IPS DF 4.7 (cell line): ENCODE measurements around the gene MYO18B.

ENCODE experiments used
- DNase-seq: peaks from one replicate; pipeline ENCODE4 v3.0.0-alpha.2; 2013; ENCODE audit warnings: low spot score; ENCODE audit errors: extremely low read depth

MYO18B gene

GRCh38 chr22:25847451-25847850, 105.5 kb downstream of the MYO18B start:
- DNase-seq: no peak

- no peak for DNase-seq
Observed at GRCh38 chr22:25848954-25849353, 107.0 kb downstream of the MYO18B start.

GRCh38 chr22:25849522-25849921, 107.5 kb downstream of the MYO18B start:
- no peak for DNase-seq

GRCh38 chr22:25852223-25852622, 110.2 kb downstream of the MYO18B start:
- DNase-seq: no peak

GRCh38 chr22:25853078-25853477, 111.1 kb downstream of the MYO18B start:
- no peak for DNase-seq

GRCh38 chr22:25853501-25854284, 111.7 kb downstream of the MYO18B start:
- no peak for DNase-seq

- no peak for DNase-seq
Observed at GRCh38 chr22:25869771-25870170, 127.8 kb downstream of the MYO18B start.

GRCh38 chr22:25874327-25874726, 132.3 kb downstream of the MYO18B start:
- DNase-seq: no peak

- no peak for DNase-seq
Observed at GRCh38 chr22:25875461-25875860, 133.5 kb downstream of the MYO18B start.

- no peak for DNase-seq
Observed at GRCh38 chr22:25876871-25877270, 134.9 kb downstream of the MYO18B start.

- no peak for DNase-seq
Observed at GRCh38 chr22:25878933-25879332, 136.9 kb downstream of the MYO18B start.

- no peak for DNase-seq
Observed at GRCh38 chr22:25880524-25880923, 138.5 kb downstream of the MYO18B start.

GRCh38 chr22:25881210-25881755, 139.3 kb downstream of the MYO18B start:
- no peak for DNase-seq

- no peak for DNase-seq
Observed at GRCh38 chr22:25882360-25882759, 140.4 kb downstream of the MYO18B start.

GRCh38 chr22:25883482-25884033, 141.6 kb downstream of the MYO18B start:
- DNase-seq: no peak

- DNase-seq: no peak
Observed at GRCh38 chr22:25884121-25884520, 142.1 kb downstream of the MYO18B start.

- no peak for DNase-seq
Observed at GRCh38 chr22:25888399-25889054, 146.5 kb downstream of the MYO18B start.

- no peak for DNase-seq
Observed at GRCh38 chr22:25890651-25891050, 148.7 kb downstream of the MYO18B start.

- DNase-seq: no peak
Observed at GRCh38 chr22:25892678-25893077, 150.7 kb downstream of the MYO18B start.

- DNase-seq: no peak
Observed at GRCh38 chr22:25895678-25896077, 153.7 kb downstream of the MYO18B start.

GRCh38 chr22:25896098-25896497, 154.1 kb downstream of the MYO18B start:
- no peak for DNase-seq

GRCh38 chr22:25896592-25896991, 154.6 kb downstream of the MYO18B start:
- no peak for DNase-seq
